Measurements from ENCODE around the gene ZBTB18. TPM values are rescaled to one million over a fixed set of nuclear protein-coding genes. Genes with fewer than 3 reads are reported as not detected.

The ZBTB18 gene
- total RNA-seq, 1 experiment from 2014 or later, result 1.8 TPM

DNA sequence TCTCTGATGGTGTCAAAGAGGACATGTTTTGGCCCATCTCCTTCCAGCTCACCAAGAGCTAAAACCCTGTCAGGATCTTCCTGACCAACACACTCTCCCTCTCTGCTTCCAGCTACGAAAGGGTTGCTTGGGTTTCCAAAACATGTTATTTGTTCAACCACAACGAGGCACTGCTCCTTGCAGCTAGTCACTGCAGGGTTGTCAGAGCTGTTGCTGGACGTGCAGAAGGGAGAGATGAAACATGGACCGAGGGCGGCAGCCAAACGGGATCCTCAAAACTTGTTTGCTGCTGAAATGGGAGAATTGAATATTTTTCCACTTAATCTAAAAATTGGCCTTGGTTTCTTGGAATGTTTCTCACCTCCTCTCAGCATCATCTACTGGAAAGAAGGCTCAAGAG is 12.4 kb downstream of the ZBTB18 start:
- H3K27ac ChIP-seq (ENCODE audit: low read depth, low read length), result no peak overlapping the region
- H2AFZ ChIP-seq (ENCODE audit: low read depth, low read length, poor library complexity, severe bottlenecking), result no peak overlapping the region
- no peaks in the 10 kb centered on the region for H3K79me2 ChIP-seq (ENCODE audit: insufficient read depth, low read length)
- CTCF ChIA-PET, result no interaction called here
- intact Hi-C loops (cut with micrococcal nuclease), result no loop called here
- POLR2A ChIA-PET, result no interaction called here
- DNase-seq (ENCODE audit: low read depth, low spot score) (no peak), ATAC-seq (no peak)
- no peak overlapping the region for H3K4me2 ChIP-seq (ENCODE audit: low read length)
- no peaks in the 10 kb centered on the region for H4K20me1 ChIP-seq (ENCODE audit: insufficient read depth)
- H3K9me2 ChIP-seq (ENCODE audit: insufficient read depth), result no peaks in the 10 kb centered on the region
- H3K9me3 ChIP-seq (ENCODE audit: control insufficient read depth in 1 of 2, insufficient read depth in 1 of 2, low read depth in 1 of 2, low read length in 2 of 2), result no peaks in the 10 kb centered on the region
- no peaks in the 10 kb centered on the region for H3K4me1 ChIP-seq (ENCODE audit: control insufficient read depth in 1 of 2, insufficient read depth in 2 of 2, low read length in 2 of 2)
- RAD21 ChIA-PET (ENCODE audit: low non-redundant PET in 1 of 2, low total read pairs in 2 of 2, uncharacterized antibody in 2 of 2, unreplicated experiment in 2 of 2), result no interaction called here
- no peaks in the 10 kb centered on the region for H3K36me3 ChIP-seq (ENCODE audit: control insufficient read depth in 1 of 2, insufficient read depth in 2 of 2, low read length in 2 of 2)
- no peak overlapping the region for H3K4me3 ChIP-seq (replicated peaks in 1 of 2; ENCODE audit: low read depth in 1 of 2, low read length in 2 of 2)
- H3K9ac ChIP-seq (ENCODE audit: low read length), result no peak overlapping the region
- no TSS peak for BruUV-seq (replicated peaks)
- TF ChIP-seq POLR2A (IDR thresholded peaks at IDR 0.05; ENCODE audit: borderline replicate concordance, extremely low read depth, insufficient read depth, insufficient read length), result no peak
- no peak for TF ChIP-seq ELF1 (IDR thresholded peaks at IDR 0.05; ENCODE audit: borderline replicate concordance, low read depth)
- H3K27me3 ChIP-seq (ENCODE audit: insufficient read depth, low read length), result peaks cover 69% of the 10 kb centered on the region

DNA sequence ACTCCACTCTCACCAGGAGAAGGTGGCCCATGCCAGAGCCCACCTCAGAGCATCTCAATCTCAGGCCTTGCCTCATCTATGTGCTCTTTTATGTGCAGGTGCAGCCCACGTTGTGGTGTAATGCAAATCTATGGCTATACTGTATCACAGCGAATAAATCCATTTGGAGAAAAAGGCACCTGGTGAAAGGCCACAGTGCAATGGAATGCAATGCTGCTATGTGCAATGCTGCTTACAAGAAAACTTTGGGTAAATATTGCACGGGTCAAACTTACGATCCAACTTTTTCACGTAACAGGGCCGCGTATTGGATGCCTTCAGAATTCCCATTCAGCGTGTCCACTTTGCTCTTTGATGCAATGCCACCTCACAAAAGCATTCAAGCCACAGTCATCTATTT is 13.5 kb downstream of the ZBTB18 start:
- RAD21 ChIA-PET (ENCODE audit: low non-redundant PET in 1 of 2, low total read pairs in 2 of 2, uncharacterized antibody in 2 of 2, unreplicated experiment in 2 of 2), result no interaction called here

More for the DNA sequence above, 13.5 kb downstream of the ZBTB18 start:
- POLR2A ChIA-PET, result no interaction called here
- intact Hi-C loops (cut with micrococcal nuclease), result no loop called here
- no peaks in the 10 kb centered on the region for H3K9me3 ChIP-seq (ENCODE audit: control insufficient read depth in 1 of 2, insufficient read depth in 1 of 2, low read depth in 1 of 2, low read length in 2 of 2)
- H3K9me2 ChIP-seq (ENCODE audit: insufficient read depth), result no peaks in the 10 kb centered on the region
- peaks cover 79% of the 10 kb centered on the region for H3K27me3 ChIP-seq (ENCODE audit: insufficient read depth, low read length)
- H3K4me2 ChIP-seq (ENCODE audit: low read length), result no peak overlapping the region
- no peak overlapping the region for H2AFZ ChIP-seq (ENCODE audit: low read depth, low read length, poor library complexity, severe bottlenecking)
- no peak overlapping the region for H3K4me3 ChIP-seq (replicated peaks in 1 of 2; ENCODE audit: low read depth in 1 of 2, low read length in 2 of 2)
- H3K4me1 ChIP-seq (ENCODE audit: control insufficient read depth in 1 of 2, insufficient read depth in 2 of 2, low read length in 2 of 2), result no peaks in the 10 kb centered on the region
- no peaks in the 10 kb centered on the region for H3K79me2 ChIP-seq (ENCODE audit: insufficient read depth, low read length)
- H3K27ac ChIP-seq (ENCODE audit: low read depth, low read length), result no peak overlapping the region
- BruUV-seq (replicated peaks), result no TSS peak
- CTCF ChIA-PET, result no interaction called here
- no peaks in the 10 kb centered on the region for H4K20me1 ChIP-seq (ENCODE audit: insufficient read depth)
- no peak for ATAC-seq
- no peak overlapping the region for H3K9ac ChIP-seq (ENCODE audit: low read length)
- no peak for DNase-seq (ENCODE audit: low read depth, low spot score)
- TF ChIP-seq EZH2phosphoT487 (IDR thresholded peaks at IDR 0.05; ENCODE audit: borderline replicate concordance), result no peak
- TF ChIP-seq CEBPB (IDR thresholded peaks at IDR 0.05; ENCODE audit: low read depth), result no peak
- TF ChIP-seq, protein P1, sequence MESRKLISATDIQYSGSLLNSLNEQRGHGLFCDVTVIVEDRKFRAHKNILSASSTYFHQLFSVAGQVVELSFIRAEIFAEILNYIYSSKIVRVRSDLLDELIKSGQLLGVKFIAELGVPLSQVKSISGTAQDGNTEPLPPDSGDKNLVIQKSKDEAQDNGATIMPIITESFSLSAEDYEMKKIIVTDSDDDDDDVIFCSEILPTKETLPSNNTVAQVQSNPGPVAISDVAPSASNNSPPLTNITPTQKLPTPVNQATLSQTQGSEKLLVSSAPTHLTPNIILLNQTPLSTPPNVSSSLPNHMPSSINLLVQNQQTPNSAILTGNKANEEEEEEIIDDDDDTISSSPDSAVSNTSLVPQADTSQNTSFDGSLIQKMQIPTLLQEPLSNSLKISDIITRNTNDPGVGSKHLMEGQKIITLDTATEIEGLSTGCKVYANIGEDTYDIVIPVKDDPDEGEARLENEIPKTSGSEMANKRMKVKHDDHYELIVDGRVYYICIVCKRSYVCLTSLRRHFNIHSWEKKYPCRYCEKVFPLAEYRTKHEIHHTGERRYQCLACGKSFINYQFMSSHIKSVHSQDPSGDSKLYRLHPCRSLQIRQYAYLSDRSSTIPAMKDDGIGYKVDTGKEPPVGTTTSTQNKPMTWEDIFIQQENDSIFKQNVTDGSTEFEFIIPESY (IDR thresholded peaks at IDR 0.05; ENCODE audit: extremely low read depth, insufficient replicate concordance, low read length), result no peak
- no peak for TF ChIP-seq EZH2 (IDR thresholded peaks at IDR 0.05)
- TF ChIP-seq SP1 (IDR thresholded peaks at IDR 0.05; ENCODE audit: low read depth), result no peak
- TF ChIP-seq POLR2AphosphoS5 (IDR thresholded peaks at IDR 0.05; ENCODE audit: low read depth, low read length), result no peak
- TF ChIP-seq, protein P2, sequence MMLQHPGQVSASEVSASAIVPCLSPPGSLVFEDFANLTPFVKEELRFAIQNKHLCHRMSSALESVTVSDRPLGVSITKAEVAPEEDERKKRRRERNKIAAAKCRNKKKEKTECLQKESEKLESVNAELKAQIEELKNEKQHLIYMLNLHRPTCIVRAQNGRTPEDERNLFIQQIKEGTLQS (IDR thresholded peaks at IDR 0.05), result no peak
- TF ChIP-seq RAD21 (IDR thresholded peaks at IDR 0.05; ENCODE audit: low read depth), result no peak
- TF ChIP-seq JUND (IDR thresholded peaks at IDR 0.05), result no peak
- no peak for TF ChIP-seq SRF (IDR thresholded peaks at IDR 0.05; ENCODE audit: low read depth)
- no peak for TF ChIP-seq FOSL1 (IDR thresholded peaks at IDR 0.05; ENCODE audit: low read depth)
- no peaks in the 10 kb centered on the region for H3K36me3 ChIP-seq (ENCODE audit: control insufficient read depth in 1 of 2, insufficient read depth in 2 of 2, low read length in 2 of 2)

Data from HCT116 (cell line).